ENCODE results near the gene EFCAB12.
"Not testable (repeated sequence)": the region's sequence is repeated elsewhere in the genome, so short reads cannot be mapped to it uniquely, and the experiment has no call there.

The EFCAB12 gene

DNA sequence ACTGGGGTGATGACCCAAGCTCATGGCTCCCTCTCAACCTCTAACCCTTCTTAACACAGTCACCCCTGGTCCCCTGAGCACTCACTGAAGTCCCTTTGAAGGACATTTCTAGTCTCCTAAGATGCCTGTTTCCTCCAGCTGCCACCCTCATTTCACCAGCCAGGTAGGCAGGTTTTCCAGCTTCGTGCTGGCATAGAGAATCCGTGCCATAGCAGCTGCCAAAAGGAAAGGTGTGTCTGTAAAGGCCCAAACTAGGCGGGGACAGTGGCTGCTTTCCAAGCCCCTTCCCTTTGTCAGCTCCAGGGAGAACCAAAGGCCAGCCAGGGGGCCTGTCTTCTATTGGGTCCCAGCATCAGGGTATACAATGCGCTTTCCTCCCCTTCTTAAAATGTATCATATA lies 36.9 kb downstream of the EFCAB12 start:
- DNase-seq, result not testable (repeated sequence)

DNA sequence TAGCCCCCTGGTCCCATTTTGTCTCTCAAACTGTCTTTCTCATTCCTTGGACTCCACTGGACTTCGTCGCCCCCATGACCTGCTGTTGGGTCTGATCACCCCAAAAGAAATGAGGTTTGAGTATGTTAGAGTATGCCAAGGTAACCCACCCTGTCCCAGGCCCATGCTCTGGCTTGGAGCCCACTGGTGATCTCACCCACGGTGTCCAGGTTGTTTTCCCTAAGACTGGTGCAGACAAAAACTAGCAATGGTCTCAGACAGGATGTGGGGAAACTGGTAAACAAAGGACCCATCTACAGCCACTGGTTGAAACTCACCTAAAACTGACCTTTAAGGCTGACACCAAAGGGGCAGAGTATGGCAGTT lies 38.9 kb downstream of the EFCAB12 start:
- DNase-seq, result no peak

- not testable (repeated sequence) for DNase-seq
These were observed 39.5 kb downstream of the EFCAB12 start for GRCh38 chr3:129388791-129389571.

GRCh38 chr3:129387487-129387886 lies 40.9 kb downstream of the EFCAB12 start:
- DNase-seq, result no peak

DNA sequence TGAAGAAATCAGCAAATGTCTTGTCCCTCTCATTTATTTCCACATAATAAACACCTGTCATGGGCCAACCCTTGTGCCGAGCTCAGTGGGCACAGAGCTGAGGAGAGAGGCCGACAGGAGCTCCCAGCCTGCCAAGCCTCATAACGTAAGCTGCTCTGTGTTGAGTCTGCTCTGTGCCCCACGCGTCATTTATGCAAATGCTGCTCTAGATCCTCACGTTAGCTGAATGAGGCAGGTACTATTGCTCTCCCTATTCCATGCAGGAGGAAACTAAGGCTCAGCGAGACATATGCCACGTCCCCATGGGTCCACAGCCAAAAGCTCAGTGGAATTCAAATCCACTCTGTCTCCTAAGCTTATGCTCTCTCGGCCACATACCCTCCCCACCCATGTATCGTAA lies 41.5 kb downstream of the EFCAB12 start:
- DNase-seq, result no peak

GRCh38 chr3:129385507-129385906 lies 42.9 kb downstream of the EFCAB12 start:
- not testable (repeated sequence) for DNase-seq

DNA sequence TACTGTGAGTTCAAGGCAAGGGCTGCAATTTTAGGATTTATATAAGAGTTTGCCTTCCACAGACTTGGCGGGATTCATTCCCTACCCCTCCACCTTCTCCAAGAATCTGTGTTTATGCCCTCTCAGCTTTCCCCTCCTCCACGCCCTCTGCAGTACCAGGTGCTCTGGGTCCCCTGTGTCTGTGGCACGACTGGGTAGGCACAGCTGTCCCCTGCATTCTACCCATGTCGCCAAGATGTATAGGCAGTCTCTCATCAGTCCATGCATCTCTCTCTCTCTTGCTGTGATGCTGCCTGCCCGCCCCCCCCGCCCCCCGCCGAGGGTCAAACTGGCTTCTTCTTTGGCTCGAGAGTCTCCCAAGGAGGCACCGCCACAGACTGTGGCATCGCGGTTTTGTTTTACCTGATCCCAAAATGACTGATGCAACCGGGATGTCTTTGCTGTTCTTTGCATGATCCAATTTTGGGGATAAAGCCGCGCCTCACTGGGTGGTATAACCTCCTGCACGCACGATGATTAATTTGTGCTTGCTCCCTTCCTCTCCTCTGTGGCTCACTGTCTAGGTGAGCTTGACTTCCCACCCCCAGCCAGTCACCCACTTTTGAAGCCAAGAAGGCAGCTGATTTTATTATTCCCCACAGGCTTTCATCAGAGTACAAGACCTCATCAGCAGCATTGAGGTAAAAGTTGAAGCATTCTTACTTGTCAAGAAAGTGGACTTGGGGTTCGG lies 43.7 kb downstream of the EFCAB12 start:
- DNase-seq, result no peak

GRCh38 chr3:129384103-129384502 lies 44.3 kb downstream of the EFCAB12 start:
- DNase-seq, result not testable (repeated sequence)

GRCh38 chr3:129383292-129383860 lies 45.1 kb downstream of the EFCAB12 start:
- peak; percentile 53 for DNase-seq

DNA sequence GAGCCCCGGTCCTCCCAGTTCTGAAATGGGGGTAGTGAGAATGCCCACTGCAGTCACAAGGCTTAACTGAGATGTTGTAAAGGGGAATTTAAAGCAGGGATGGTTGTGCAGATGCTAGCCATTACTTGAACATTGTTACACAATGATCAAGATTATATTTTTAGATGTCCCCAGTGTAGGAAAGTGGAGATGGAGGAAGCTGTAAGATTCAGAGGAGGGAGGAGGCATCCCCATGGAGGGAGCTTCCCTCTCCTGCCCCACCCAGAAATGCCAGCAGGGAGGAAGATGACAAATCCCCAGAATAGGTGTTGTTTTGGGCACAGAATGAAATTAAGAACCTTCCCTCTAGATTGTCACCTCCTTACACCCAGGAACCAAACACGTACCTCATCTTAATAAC lies 46.1 kb downstream of the EFCAB12 start:
- DNase-seq, result no peak

DNA sequence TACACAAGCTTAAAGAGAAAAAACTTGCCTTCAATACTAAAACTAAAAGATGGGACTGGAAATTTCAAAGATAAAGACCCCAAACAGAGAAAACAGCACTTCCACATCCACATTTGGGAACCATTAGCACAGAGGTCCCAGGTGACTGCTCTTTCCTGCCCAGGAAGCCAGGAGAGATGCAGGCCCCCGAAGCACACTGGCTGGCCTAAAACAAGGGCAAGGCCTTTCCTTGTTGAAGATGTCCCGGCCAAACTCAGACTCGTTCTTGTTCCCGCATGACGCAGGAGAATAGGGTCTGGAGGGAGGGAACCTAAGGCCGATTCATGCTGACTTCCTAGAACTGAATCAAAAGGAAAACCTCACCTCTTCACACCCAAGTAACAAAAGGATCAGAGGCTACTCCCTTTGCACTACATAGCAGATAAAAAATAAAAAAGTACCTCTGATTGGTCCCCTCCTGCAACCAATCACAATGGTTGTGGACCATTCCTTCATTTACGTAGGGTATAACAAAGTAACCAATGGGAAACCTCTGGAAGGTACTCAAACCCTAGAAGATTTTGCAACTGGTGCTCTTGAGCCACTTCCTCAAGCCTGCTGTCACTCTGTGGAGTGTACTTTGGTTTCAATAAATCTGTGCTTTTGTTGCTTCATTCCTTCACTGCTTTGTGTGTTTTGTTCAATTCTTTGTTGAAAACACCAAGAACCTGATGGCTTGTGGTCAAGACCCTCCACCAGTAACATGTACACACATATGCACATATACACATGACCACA lies 48.7 kb downstream of the EFCAB12 start:
- DNase-seq, result no peak

DNA sequence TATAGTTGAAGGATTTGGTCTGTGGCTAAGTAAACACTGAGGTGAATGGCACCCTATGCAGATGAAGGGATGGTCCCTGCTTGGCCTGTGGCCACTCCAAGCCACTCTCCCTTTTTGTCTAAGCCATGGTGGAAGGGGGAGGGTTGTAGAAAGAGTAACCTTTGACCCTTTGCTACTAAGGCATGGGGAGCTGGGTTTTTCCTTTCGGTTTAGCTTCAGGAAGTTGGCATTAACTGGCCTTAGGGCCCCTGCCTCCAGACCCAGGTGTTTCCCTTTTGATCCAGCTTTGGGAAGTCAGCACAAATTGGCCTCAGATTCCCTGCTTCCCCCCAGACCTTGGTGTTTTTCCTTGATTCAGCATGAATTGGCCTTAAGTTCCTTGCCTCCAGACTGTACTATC lies 49.5 kb downstream of the EFCAB12 start:
- no peak for DNase-seq

DNA sequence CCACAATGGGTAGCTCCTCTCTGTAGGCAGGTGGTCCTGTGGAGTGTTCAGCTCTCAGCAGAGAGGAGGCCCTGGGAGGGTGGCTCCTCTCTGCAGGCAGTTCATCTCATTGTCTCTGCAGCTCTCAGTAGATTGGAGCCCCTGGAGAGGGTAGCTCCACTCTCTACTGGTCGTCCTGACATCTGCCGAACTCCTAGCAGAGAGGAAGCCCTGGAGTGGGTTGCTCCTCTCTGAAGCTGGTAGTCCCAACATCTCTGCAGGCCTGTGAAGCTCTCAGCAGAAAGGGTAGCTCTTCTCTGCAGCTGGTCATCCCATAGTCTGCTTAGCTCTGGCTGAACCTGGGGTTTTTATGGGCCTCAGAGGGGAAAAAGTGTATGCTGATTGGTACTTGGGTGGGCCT lies 50.8 kb downstream of the EFCAB12 start:
- no peak for DNase-seq

DNA sequence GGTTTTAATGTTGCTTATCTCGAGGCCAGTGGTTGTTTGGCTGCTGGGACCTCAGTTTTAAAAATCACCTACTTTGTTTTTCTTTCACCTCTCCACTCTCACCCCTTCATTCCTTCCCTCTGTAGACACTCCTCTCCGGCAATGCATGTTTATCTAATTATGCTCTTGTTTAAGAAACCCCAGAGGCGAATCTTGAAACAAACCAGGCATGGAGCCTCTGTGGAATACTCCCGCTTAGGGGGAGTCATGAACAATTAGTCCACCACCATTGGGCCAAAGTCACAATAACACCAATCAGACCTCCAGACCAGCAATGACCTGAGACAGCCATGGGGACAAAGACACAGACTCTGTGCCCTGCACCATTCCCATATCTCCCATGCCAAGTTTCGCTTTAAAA lies 53.3 kb downstream of the EFCAB12 start:
- no peak for DNase-seq

DNA sequence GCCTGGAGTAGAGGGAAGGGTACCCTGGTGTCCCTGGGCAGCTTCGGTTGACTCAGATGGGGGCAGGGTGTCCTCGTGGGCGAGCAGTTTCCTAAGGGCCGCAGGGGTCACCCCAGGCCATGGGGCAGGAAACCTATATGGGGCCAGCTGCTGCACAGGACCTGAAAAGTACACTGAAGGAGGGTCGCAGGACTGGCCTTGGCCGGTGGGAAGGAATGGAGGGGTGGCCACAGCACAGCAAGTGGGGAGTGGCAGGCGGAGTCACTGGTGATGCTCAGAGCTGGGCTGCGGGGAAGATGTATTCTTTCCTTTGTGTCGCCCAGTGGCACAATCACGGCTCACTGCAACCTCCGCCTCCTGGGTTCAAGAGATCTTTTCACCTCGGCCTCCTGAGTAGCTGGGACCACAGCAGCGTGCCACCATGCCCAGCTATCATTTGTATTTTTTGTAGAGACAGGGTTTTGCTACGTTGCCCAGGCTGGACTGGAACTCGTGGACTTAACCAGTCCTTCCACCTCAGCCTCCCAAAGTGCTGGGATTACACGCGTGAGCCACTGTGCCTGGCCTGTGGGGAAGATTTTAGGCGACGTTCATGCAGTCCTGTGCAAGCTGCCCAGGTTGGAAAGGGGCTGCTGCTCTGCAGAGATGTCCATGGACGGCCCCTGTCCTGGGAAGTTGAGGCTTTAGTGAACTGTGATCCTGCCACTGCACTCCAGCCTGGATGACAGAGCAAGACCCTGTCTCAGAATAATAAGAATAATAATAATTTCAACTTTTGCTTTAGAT lies 57.2 kb downstream of the EFCAB12 start:
- no peak for DNase-seq

DNA sequence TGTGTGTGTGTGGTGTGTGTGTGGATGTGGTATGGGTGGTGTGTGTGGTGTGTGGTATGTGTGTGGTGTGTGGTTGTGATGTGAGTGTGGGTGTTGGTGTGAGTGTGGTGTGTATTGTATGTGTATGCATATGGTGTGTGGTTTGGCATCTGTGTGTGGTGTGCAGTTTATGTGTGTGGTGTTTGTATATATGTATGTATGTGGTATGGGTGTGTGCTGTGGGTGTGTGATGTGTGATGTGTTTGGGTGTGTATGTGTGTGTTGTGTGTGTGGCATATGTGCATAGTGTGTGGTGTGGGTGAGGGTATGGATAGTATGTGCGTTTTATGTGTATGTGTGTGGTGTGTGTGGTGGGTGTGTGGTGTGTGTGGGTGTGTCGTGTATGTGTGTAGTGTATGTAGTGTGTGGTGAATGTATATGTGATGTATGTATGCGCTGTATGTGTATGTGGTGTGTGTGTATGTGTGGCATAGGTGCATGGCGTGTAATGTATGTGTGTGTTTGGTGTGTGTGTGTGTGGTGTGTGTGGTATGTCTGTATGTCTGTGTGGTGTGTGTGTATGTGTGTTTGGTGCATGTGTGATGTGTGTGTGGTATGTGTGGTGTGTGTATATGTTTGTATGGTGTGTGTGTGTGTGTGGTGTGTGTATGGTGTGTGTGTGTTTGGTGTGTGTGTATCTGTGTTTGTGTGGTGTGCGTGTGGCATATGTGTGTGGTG lies 58.0 kb downstream of the EFCAB12 start:
- DNase-seq, result no peak

DNA sequence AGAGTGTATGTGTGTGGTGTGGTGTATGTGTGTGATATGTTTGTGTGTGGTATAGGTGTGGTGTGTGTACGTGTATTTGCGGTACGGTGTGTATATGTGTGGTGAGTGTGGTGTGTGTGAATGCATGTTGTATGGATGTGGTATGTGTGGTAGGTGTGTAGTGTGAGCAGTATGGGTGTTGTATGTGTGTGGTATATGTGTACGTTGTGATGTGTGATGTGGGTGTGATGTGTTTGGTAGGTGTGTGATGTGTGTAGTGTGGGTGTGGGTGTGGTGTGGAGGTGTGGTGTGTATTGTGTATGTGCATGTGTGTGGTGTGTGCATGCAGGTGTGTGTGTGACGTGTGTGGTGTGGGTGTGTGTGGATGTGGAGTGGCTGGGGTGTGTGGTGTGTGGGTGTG lies 58.7 kb downstream of the EFCAB12 start:
- no peak for DNase-seq

- DNase-seq, result no peak
These were observed 60.6 kb downstream of the EFCAB12 start for GRCh38 chr3:129367821-129368220.

DNA sequence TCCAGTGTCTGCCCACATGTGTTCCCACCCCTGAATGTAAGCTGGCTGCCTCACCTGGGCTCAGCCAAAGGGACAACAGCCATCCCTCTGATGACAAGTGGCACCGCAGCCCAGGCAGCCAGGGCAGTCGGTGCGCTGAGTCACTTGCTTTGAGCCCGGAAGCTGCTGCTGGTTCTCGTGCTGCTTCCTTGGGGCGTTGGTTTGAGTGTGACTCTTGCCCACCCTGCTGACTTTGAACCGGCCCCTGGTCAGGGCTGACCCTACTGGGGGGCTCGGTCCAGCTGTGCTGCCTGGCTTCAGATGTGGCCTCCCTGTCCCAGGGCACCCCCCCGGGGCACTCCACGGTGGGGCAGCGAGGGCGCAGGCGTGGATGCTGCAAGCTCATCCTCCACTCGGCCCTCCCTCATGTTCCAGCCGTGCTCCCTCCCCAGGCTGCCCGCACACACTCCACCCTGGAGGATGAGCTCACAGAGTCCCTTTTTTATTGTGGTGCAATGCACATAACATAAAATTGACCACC lies 62.1 kb downstream of the EFCAB12 start:
- DNase-seq, result no peak

- no peak for DNase-seq
These were observed 62.9 kb downstream of the EFCAB12 start for GRCh38 chr3:129365296-129366136.

DNA sequence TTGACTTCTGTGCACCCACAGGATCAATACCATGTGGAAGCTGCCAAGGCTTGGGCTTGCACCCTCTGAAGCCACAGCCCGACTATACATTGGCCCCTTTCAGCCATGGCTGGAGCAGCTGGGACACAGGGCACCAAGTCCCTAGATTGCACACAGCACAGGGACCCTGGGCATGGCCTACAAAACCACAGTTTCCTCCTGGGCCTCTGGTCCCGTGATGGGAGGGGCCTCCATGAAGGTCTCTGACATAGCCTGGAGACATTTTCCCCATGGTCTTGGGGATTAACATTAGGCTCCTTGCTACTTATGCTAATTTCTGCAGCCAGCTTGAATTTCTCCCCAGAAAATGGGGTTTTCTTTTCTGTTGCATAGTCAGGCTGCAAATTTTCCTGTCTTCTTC lies 63.6 kb downstream of the EFCAB12 start:
- not testable (repeated sequence) for DNase-seq

Data from CD4-positive, alpha-beta T cell treated with Interleukin-17A for 4 hours (primary cell).